Measurements from ENCODE around the gene EDC4. TPM values are rescaled to one million over a fixed set of nuclear protein-coding genes. Genes with fewer than 3 reads are reported as not detected.

Gene EDC4
- polyA plus RNA-seq, 1 donor from 2014 or later = 66.0 TPM

DNA sequence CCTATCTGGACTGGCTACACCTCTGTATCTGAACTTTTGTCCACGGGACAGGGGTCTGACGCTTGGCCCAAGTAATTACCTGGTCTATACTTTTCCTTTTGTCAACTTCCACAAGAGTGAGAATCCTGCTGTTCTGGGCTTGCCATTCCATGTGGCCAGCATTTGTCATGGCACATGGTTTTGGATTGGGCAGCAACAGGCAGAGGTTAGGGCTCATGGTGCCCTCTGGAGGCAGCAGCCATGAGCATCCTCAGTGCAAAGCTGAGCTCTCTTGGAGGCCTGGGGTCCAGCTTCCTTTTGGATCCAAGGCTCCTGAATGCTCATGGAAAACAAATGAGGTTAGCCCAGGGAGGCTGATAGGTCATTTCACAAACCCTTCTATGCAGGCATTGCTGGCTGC is 7.5 kb upstream of the EDC4 start (continued):
- TF ChIP-seq REST (IDR thresholded peaks at IDR 0.05; ENCODE audit: borderline replicate concordance) = no peak

DNA sequence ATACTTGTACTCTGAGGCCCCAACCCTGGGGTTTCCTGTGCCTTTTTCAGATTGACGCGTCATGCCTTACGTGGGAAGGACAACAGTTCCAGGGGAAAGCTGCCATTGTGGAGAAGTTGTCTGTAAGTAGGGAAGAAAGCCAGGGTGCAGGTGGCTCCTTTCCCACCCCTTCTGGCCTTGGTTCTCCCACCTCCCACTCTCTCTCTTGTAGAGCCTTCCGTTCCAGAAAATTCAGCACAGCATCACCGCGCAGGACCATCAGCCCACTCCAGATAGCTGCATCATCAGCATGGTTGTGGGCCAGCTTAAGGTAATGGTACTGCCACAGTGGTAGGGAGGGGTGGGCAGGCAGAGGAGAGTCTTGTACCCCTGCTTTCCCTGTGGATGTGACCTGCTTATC is 4.6 kb upstream of the EDC4 start:
- TF ChIP-seq POLR2AphosphoS5 (IDR thresholded peaks at IDR 0.05) (no peak), TAF1 (IDR thresholded peaks at IDR 0.05; ENCODE audit: low read depth) (no peak), EP300 (conservative IDR thresholded peaks at IDR 0.05; ENCODE audit: poor library complexity, severe bottlenecking) (no peak), CTCF (IDR thresholded peaks at IDR 0.05; ENCODE audit: poor library complexity, severe bottlenecking) (no peak), REST (IDR thresholded peaks at IDR 0.05; ENCODE audit: borderline replicate concordance) (no peak), MXI1 (conservative IDR thresholded peaks at IDR 0.05; ENCODE audit: poor library complexity, severe bottlenecking) (no peak), RAD21 (conservative IDR thresholded peaks at IDR 0.05) (no peak), EZH2 (IDR thresholded peaks at IDR 0.05; ENCODE audit: borderline replicate concordance, insufficient read depth, low read length, poor library complexity, severe bottlenecking) (no peak), SMC3 (conservative IDR thresholded peaks at IDR 0.05; ENCODE audit: poor library complexity) (no peak)
- H3K9ac ChIP-seq (ENCODE audit: low read length) = no peak overlapping the region
- H3K9me2 ChIP-seq (ENCODE audit: insufficient read depth, low read length) = no peaks in the 10 kb centered on the region
- H3K4me3 ChIP-seq (ENCODE audit: low read length) = no peak overlapping the region
- no peaks in the 10 kb centered on the region for H3F3A ChIP-seq (ENCODE audit: insufficient read depth, low read length, poor library complexity, severe bottlenecking)
- no peak overlapping the region for H3K27ac ChIP-seq (ENCODE audit: low read length)
- H3K36me3 ChIP-seq (ENCODE audit: insufficient read depth, low read length) = no peaks in the 10 kb centered on the region
- no peaks in the 10 kb centered on the region for H4K20me1 ChIP-seq (ENCODE audit: insufficient read depth)
- H3K4me2 ChIP-seq (ENCODE audit: low read length) = no peak overlapping the region
- H3K27me3 ChIP-seq (ENCODE audit: insufficient read depth, low read depth, low read length) = no peaks in the 10 kb centered on the region
- no peak overlapping the region for H2AFZ ChIP-seq (ENCODE audit: low read depth, low read length)
- H3K79me2 ChIP-seq (replicated peaks; ENCODE audit: insufficient read depth, low read length) = peaks cover 3% of the 10 kb centered on the region
- H3K9me3 ChIP-seq (ENCODE audit: low read length) = no peaks in the 10 kb centered on the region

Data from neural cell (in vitro differentiated cells).